Measurements from ENCODE around the gene PTGFR. TPM values are rescaled to one million over a fixed set of nuclear protein-coding genes. Genes with fewer than 3 reads are reported as not detected.

Gene PTGFR
- total RNA-seq, 1 donor from 2014 or later = not detected

- H3K4me3 Mint-ChIP-seq (ENCODE audit: unreplicated experiment) = no peak overlapping the region
- H3K4me1 Mint-ChIP-seq (ENCODE audit: low read depth, unreplicated experiment) = no peaks in the 10 kb centered on the region
- no peaks in the 10 kb centered on the region for H3K36me3 Mint-ChIP-seq (ENCODE audit: unreplicated experiment)
- no peaks in the 10 kb centered on the region for H3K27me3 Mint-ChIP-seq (ENCODE audit: unreplicated experiment)
- no peaks in the 10 kb centered on the region for H3K9me3 Mint-ChIP-seq (ENCODE audit: unreplicated experiment)
- H3K27ac Mint-ChIP-seq (ENCODE audit: unreplicated experiment) = no peak overlapping the region
- no peak for DNase-seq
- TF ChIP-seq CTCF (IDR thresholded peaks at IDR 0.05; ENCODE audit: partially characterized antibody, unreplicated experiment) = no peak
These were observed 36.9 kb downstream of the PTGFR start for GRCh38 chr1:78527706-78528105.

- H3K4me3 Mint-ChIP-seq (ENCODE audit: unreplicated experiment) = no peak overlapping the region
- DNase-seq = no peak
- TF ChIP-seq CTCF (IDR thresholded peaks at IDR 0.05; ENCODE audit: partially characterized antibody, unreplicated experiment) = no peak
- H3K27me3 Mint-ChIP-seq (ENCODE audit: unreplicated experiment) = no peaks in the 10 kb centered on the region
- H3K27ac Mint-ChIP-seq (ENCODE audit: unreplicated experiment) = no peak overlapping the region
- H3K9me3 Mint-ChIP-seq (ENCODE audit: unreplicated experiment) = no peaks in the 10 kb centered on the region
- no peaks in the 10 kb centered on the region for H3K36me3 Mint-ChIP-seq (ENCODE audit: unreplicated experiment)
- H3K4me1 Mint-ChIP-seq (ENCODE audit: low read depth, unreplicated experiment) = no peaks in the 10 kb centered on the region
These were observed 42.8 kb downstream of the PTGFR start for GRCh38 chr1:78533527-78533926.

DNA sequence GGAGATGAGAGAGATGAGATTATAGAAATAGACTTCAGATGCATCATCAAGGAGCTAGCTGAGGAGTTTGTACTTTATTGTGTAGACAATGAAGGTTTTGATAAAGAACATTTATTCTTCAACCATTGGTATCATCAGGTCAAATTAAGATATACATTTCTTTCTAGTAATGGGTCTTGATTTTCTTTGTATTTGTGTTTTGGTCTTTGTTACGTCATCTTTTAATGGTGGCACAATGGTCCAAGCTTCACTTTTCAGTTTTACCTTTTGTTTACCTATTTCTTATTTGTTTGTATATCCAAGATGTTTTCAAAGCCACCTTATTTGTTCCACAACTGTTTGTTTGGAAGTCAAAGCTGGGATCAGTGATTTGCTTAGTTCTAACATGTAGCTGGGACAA, 44.5 kb downstream of the PTGFR start:
- TF ChIP-seq CTCF (IDR thresholded peaks at IDR 0.05; ENCODE audit: partially characterized antibody, unreplicated experiment) = no peak
- Mint-ChIP-seq H3K4me3 (ENCODE audit: unreplicated experiment) (no peak overlapping the region), H3K27me3 (ENCODE audit: unreplicated experiment) (no peaks in the 10 kb centered on the region), H3K9me3 (ENCODE audit: unreplicated experiment) (no peaks in the 10 kb centered on the region), H3K36me3 (ENCODE audit: unreplicated experiment) (no peaks in the 10 kb centered on the region), H3K4me1 (ENCODE audit: low read depth, unreplicated experiment) (peaks cover 7% of the 10 kb centered on the region), H3K27ac (ENCODE audit: unreplicated experiment) (no peak overlapping the region)
- no peak for DNase-seq

- Mint-ChIP-seq H3K27ac (ENCODE audit: unreplicated experiment) (no peak overlapping the region), H3K9me3 (ENCODE audit: unreplicated experiment) (no peaks in the 10 kb centered on the region), H3K4me1 (ENCODE audit: low read depth, unreplicated experiment) (peaks cover 8% of the 10 kb centered on the region), H3K27me3 (ENCODE audit: unreplicated experiment) (no peaks in the 10 kb centered on the region), H3K36me3 (ENCODE audit: unreplicated experiment) (peaks cover 2% of the 10 kb centered on the region), H3K4me3 (ENCODE audit: unreplicated experiment) (no peak overlapping the region)
- DNase-seq = no peak
- TF ChIP-seq CTCF (IDR thresholded peaks at IDR 0.05; ENCODE audit: partially characterized antibody, unreplicated experiment) = no peak
These were observed 45.7 kb downstream of the PTGFR start for GRCh38 chr1:78536427-78536826.

GRCh38 chr1:78540048-78540447, 49.3 kb downstream of the PTGFR start:
- Mint-ChIP-seq H3K9me3 (ENCODE audit: unreplicated experiment) (peaks cover 5% of the 10 kb centered on the region), H3K4me3 (ENCODE audit: unreplicated experiment) (no peak overlapping the region), H3K36me3 (ENCODE audit: unreplicated experiment) (peaks cover 14% of the 10 kb centered on the region), H3K27ac (ENCODE audit: unreplicated experiment) (peak overlapping the region; percentile 59), H3K4me1 (ENCODE audit: low read depth, unreplicated experiment) (peaks cover 8% of the 10 kb centered on the region), H3K27me3 (ENCODE audit: unreplicated experiment) (no peaks in the 10 kb centered on the region)
- TF ChIP-seq CTCF (IDR thresholded peaks at IDR 0.05; ENCODE audit: partially characterized antibody, unreplicated experiment) = no peak
- DNase-seq = no peak
